Kidney (tissue), 14 donors: Measurements from ENCODE around the gene DLG2. TPM values are rescaled to one million over a fixed set of nuclear protein-coding genes. Genes with fewer than 3 reads are reported as not detected.
"Not testable (repeated sequence)": the region's sequence is repeated elsewhere in the genome, so short reads cannot be mapped to it uniquely, and the experiment has no call there.

Experiments used
- DNase-seq, 5 donors: peaks; one replicate each; pipeline ENCODE4 v3.0.0-alpha.2; 2013 to 2020
- FAIRE-seq: peaks from 2 replicates; lab custom pipeline; 2012; peaks lifted over from hg19 to GRCh38; lab: Jason Lieb, UNC
- H3K27ac ChIP-seq, 2 donors: one replicate each; pipeline ENCODE4 v1.7.0; 2013; ENCODE audit warnings: low read depth in 2 of 2, low read length in 2 of 2, inconsistent platforms in 1 of 2
- H3K27me3 ChIP-seq: one replicate; pipeline ENCODE4 v1.7.1; 2013; ENCODE audit warnings: low read length, inconsistent platforms; ENCODE audit not compliant: control insufficient read depth, insufficient read depth
- H3K36me3 ChIP-seq, 3 donors: one replicate each; pipeline versions ENCODE4 v1.7.0 to v1.7.1; 2013; ENCODE audit warnings: low read length in 3 of 3, control low read depth in 1 of 3, inconsistent platforms in 1 of 3; ENCODE audit not compliant: insufficient read depth in 3 of 3, control insufficient read depth in 2 of 3
- H3K4me1 ChIP-seq, 3 donors: one replicate each; pipeline versions ENCODE4 v1.7.0 to v1.7.1; 2013; ENCODE audit warnings: low read length in 3 of 3, inconsistent platforms in 1 of 3, low read depth in 1 of 3; ENCODE audit not compliant: control insufficient read depth in 2 of 3, insufficient read depth in 2 of 3
- H3K4me3 ChIP-seq, 3 donors: one replicate each; pipeline versions ENCODE4 v1.7.0 to v1.8.1; 2013; ENCODE audit warnings: low read length in 3 of 3, control low read depth in 1 of 3, inconsistent platforms in 1 of 3
- H3K9ac ChIP-seq, 3 donors: one replicate each; pipeline versions ENCODE4 v1.7.0 to v1.7.1; 2013; ENCODE audit warnings: low read length in 3 of 3, control low read depth in 1 of 3, inconsistent platforms in 1 of 3
- H3K9me3 ChIP-seq, 3 donors: one replicate each; pipeline versions ENCODE4 v1.7.0 to v1.7.1; 2013; ENCODE audit warnings: low read length in 3 of 3, control low read depth in 1 of 3, inconsistent platforms in 1 of 3; ENCODE audit not compliant: control insufficient read depth in 2 of 3, insufficient read depth in 1 of 3
- CTCF ChIP-seq: IDR thresholded peaks from 3 replicates; pipeline ENCODE4 v1.5.1; 2012; ENCODE audit warnings: mild to moderate bottlenecking, moderate library complexity, borderline replicate concordance; ENCODE audit not compliant: insufficient read depth; ENCODE audit errors: extremely low read depth
- intact Hi-C: fragments of 100-400 bp; cut with DNase I; formaldehyde crosslinking; loops from one replicate; pipeline ENCODE4 v1.11.1; 2022
- polyA plus RNA-seq: library from polyadenylated mRNA; stranded (reverse); fragments of 350-450 nt; fragmentation: Illumina TruSeq; extraction: RNeasy Lipid Tissue Mini Kit (QIAGEN cat#74804); gene quantifications from one replicate; pipeline ENCODE4 v1.2.3, GENCODE V29; 2014; ENCODE audit warnings: low read depth, low replicate concordance; ENCODE audit not compliant: insufficient read depth
- total RNA-seq: library from RNA; stranded (reverse); fragmentation: NEBNext Ultra II Directional; extraction: Animal tissue kit (Norgen Biotek cat#: 25700); gene quantifications from one replicate; pipeline ENCODE4 v1.2.1, GENCODE V29; 2021
- donor health status: control.
- donor health status: control.
- donor health status: control.
- donor health status: control.
- donor health status: control.
- donor health status: DM: yes; HTN: yes; CAD: no.
- donor health status: Normal renal cell carcinoma (clear cell type).

The DLG2 gene
- total and polyA plus RNA-seq, 2 donors from 2014 or later = 2.9 to 7.2 TPM

- Histone ChIP-seq H3K9ac (no peak overlapping the region), H3K9me3 (no peaks in the 10 kb centered on the region), H3K4me3 (no peak overlapping the region), H3K4me1 (no peaks in the 10 kb centered on the region), H3K27ac (no peak overlapping the region), H3K27me3 (no peaks in the 10 kb centered on the region), H3K36me3 (no peaks in the 10 kb centered on the region)
- TF ChIP-seq CTCF = no peak
- intact Hi-C loops = no loop called here
- FAIRE-seq (no peak), DNase-seq (no peak)
Observed at GRCh38 chr11:83449338-83449913, 2177.7 kb downstream of the DLG2 start.

GRCh38 chr11:83448686-83449085 is 2178.5 kb downstream of the DLG2 start:
- DNase-seq = no peak
- H3K9me3 ChIP-seq = no peaks in the 10 kb centered on the region
- H3K9ac ChIP-seq = no peak overlapping the region
- H3K27me3 ChIP-seq = no peaks in the 10 kb centered on the region
- FAIRE-seq = no peak
- H3K27ac ChIP-seq = no peak overlapping the region
- intact Hi-C loops = no loop called here
- no peaks in the 10 kb centered on the region for H3K36me3 ChIP-seq
- no peak for TF ChIP-seq CTCF
- H3K4me3 ChIP-seq = no peak overlapping the region
- H3K4me1 ChIP-seq = no peaks in the 10 kb centered on the region

GRCh38 chr11:83443880-83444279 is 2183.3 kb downstream of the DLG2 start:
- H3K27me3 ChIP-seq, FAIRE-seq, DNase-seq, H3K9me3 ChIP-seq, H3K27ac ChIP-seq, H3K4me1 ChIP-seq, H3K36me3 ChIP-seq, intact Hi-C loops, H3K4me3 ChIP-seq, H3K9ac ChIP-seq: not testable (repeated sequence)

GRCh38 chr11:83441601-83442000 is 2185.5 kb downstream of the DLG2 start:
- Histone ChIP-seq H3K4me3 (no peak overlapping the region), H3K9me3 (no peaks in the 10 kb centered on the region), H3K4me1 (no peaks in the 10 kb centered on the region), H3K9ac (no peak overlapping the region), H3K27ac (no peak overlapping the region), H3K27me3 (no peaks in the 10 kb centered on the region), H3K36me3 (no peaks in the 10 kb centered on the region)
- intact Hi-C loops = no loop called here
- FAIRE-seq (no peak), DNase-seq (no peak)
- no peak for TF ChIP-seq CTCF
